ENCODE results near the gene ACKR2. TPM values are rescaled to one million over a fixed set of nuclear protein-coding genes. Genes with fewer than 3 reads are reported as not detected.

ACKR2 gene
- total and polyA plus RNA-seq, 2 donors (not counting 3 experiments of a cell fraction or from before 2014, with no cell fraction given): 0.01 TPM; not detected in 1

- CTCF ChIA-PET: no interaction called here
- Histone ChIP-seq H3K27ac (ENCODE audit: insufficient read depth, low read depth, low read length) (no peak overlapping the region), H3K79me2 (ENCODE audit: control insufficient read depth, insufficient read depth, low read length) (no peaks in the 10 kb centered on the region), H3K4me1 (ENCODE audit: control insufficient read depth, extremely low read depth, insufficient read depth, low read length) (no peaks in the 10 kb centered on the region), H2AFZ (ENCODE audit: low read depth, low read length) (no peak overlapping the region), H3K27me3 (ENCODE audit: control insufficient read depth in 2 of 2, insufficient read depth in 2 of 2, low read length in 2 of 2) (peaks cover 3 to 10% of the 10 kb centered on the region in 2 experiments), H3K4me3 (replicated peaks in 1 of 3; ENCODE audit: insufficient read depth in 1 of 3, low read depth in 1 of 3, low read length in 3 of 3) (no peak overlapping the region), H3K4me2 (ENCODE audit: insufficient read depth, low read length) (no peak overlapping the region), H3K36me3 (ENCODE audit: control insufficient read depth in 2 of 2, extremely low read depth in 1 of 2, insufficient read depth in 2 of 2, low read length in 2 of 2) (no peaks in the 10 kb centered on the region), H3K9me1 (replicated peaks; ENCODE audit: control insufficient read depth, extremely low read depth, insufficient read depth, low read length) (no peaks in the 10 kb centered on the region), H3K9ac (replicated peaks; ENCODE audit: extremely low read depth, insufficient read depth, low read length) (no peak overlapping the region), H4K20me1 (replicated peaks; ENCODE audit: control insufficient read depth, extremely low read depth, insufficient read depth, low read length) (no peaks in the 10 kb centered on the region), H3K9me3 (replicated peaks; ENCODE audit: control insufficient read depth, insufficient read depth, low read length) (no peaks in the 10 kb centered on the region)
- no peak for DNase-seq (ENCODE audit: low read depth, low spot score)
- dilution Hi-C loops (cut with MboI; ENCODE audit: extremely low pct_ligation_motif_present, low sequenced_read_pairs) (no loop called here), intact Hi-C loops (cut with micrococcal nuclease) (no loop called here)
- no TSS peak for BruUV-seq (replicated peaks)
- POLR2A ChIA-PET: no interaction called here
- TF ChIP-seq EZH2 (IDR thresholded peaks at IDR 0.05; ENCODE audit: borderline replicate concordance, low read depth, low read length, severe bottlenecking) (no peak), FOS (IDR thresholded peaks at IDR 0.05; ENCODE audit: borderline replicate concordance, insufficient read depth, low read length) (no peak), POLR2A (IDR thresholded peaks at IDR 0.05; ENCODE audit: low read depth, low read length) (no peak), GATA2 (IDR thresholded peaks at IDR 0.05; ENCODE audit: insufficient read depth, insufficient read length, low read depth, low read length) (no peak)
- FAIRE-seq: no peak
Measured at GRCh38 chr3:42843713-42844411, 34.6 kb downstream of the ACKR2 start.

- Histone ChIP-seq H2AFZ (ENCODE audit: low read depth, low read length) (no peak overlapping the region), H3K27ac (ENCODE audit: insufficient read depth, low read depth, low read length) (no peak overlapping the region), H3K36me3 (ENCODE audit: control insufficient read depth in 2 of 2, extremely low read depth in 1 of 2, insufficient read depth in 2 of 2, low read length in 2 of 2) (no peaks in the 10 kb centered on the region), H3K27me3 (ENCODE audit: control insufficient read depth in 2 of 2, insufficient read depth in 2 of 2, low read length in 2 of 2) (peaks cover 2 to 10% of the 10 kb centered on the region in 2 experiments), H3K9ac (replicated peaks; ENCODE audit: extremely low read depth, insufficient read depth, low read length) (no peak overlapping the region), H3K9me1 (replicated peaks; ENCODE audit: control insufficient read depth, extremely low read depth, insufficient read depth, low read length) (no peaks in the 10 kb centered on the region), H3K4me2 (ENCODE audit: insufficient read depth, low read length) (no peak overlapping the region), H3K4me1 (ENCODE audit: control insufficient read depth, extremely low read depth, insufficient read depth, low read length) (no peaks in the 10 kb centered on the region), H4K20me1 (replicated peaks; ENCODE audit: control insufficient read depth, extremely low read depth, insufficient read depth, low read length) (no peaks in the 10 kb centered on the region), H3K9me3 (replicated peaks; ENCODE audit: control insufficient read depth, insufficient read depth, low read length) (no peaks in the 10 kb centered on the region), H3K79me2 (ENCODE audit: control insufficient read depth, insufficient read depth, low read length) (no peaks in the 10 kb centered on the region), H3K4me3 (replicated peaks in 1 of 3; ENCODE audit: insufficient read depth in 1 of 3, low read depth in 1 of 3, low read length in 3 of 3) (no peak overlapping the region)
- TF ChIP-seq MAX (IDR thresholded peaks at IDR 0.05; ENCODE audit: insufficient read depth, insufficient read length): no peak
- TF ChIP-seq GATA2 (IDR thresholded peaks at IDR 0.05; ENCODE audit: insufficient read depth, insufficient read length, low read depth, low read length): no peak
- TF ChIP-seq CTCF (IDR thresholded peaks at IDR 0.05; ENCODE audit: extremely low read depth in 1 of 2, insufficient read depth in 1 of 2, low read depth in 1 of 2, low read length in 2 of 2): no peak
- TF ChIP-seq JUN (IDR thresholded peaks at IDR 0.05; ENCODE audit: borderline replicate concordance, insufficient read depth, insufficient read length, low read depth): no peak
- TF ChIP-seq POLR2AphosphoS5 (IDR thresholded peaks at IDR 0.05; ENCODE audit: insufficient read depth, low read depth, low read length): no peak
- no peak for TF ChIP-seq EZH2 (IDR thresholded peaks at IDR 0.05; ENCODE audit: borderline replicate concordance, low read depth, low read length, severe bottlenecking)
- no peak for TF ChIP-seq MYC (IDR thresholded peaks at IDR 0.05; ENCODE audit: low read depth, low read length)
- TF ChIP-seq FOS (IDR thresholded peaks at IDR 0.05; ENCODE audit: borderline replicate concordance, insufficient read depth, low read length): no peak
- TF ChIP-seq POLR2A (IDR thresholded peaks at IDR 0.05; ENCODE audit: low read depth, low read length): no peak
- intact Hi-C loops (cut with micrococcal nuclease) (no loop called here), dilution Hi-C loops (cut with MboI; ENCODE audit: extremely low pct_ligation_motif_present, low sequenced_read_pairs) (no loop called here)
- ChIA-PET POLR2A (no interaction called here), CTCF (no interaction called here)
- FAIRE-seq (no peak), DNase-seq (ENCODE audit: low read depth, low spot score) (no peak)
- BruUV-seq (replicated peaks): no TSS peak
Measured at GRCh38 chr3:42844412-42844713, 35.1 kb downstream of the ACKR2 start.

All from endothelial cell of umbilical vein (primary cell).